Upper lobe of right lung (tissue), 1 donor: ENCODE results near the gene MAST3. TPM values are rescaled to one million over a fixed set of nuclear protein-coding genes. Genes with fewer than 3 reads are reported as not detected.

Experiments
- ATAC-seq: fragments of 200-7000 bp; cut with Tn5 transposase; one replicate; pipeline ENCODE4 v1.9.1; 2020; ENCODE audit warnings: mild to moderate bottlenecking, moderate library complexity
- DNase-seq: peaks from one replicate; pipeline ENCODE4 v3.0.0-alpha.2; 2020
- H3K27ac ChIP-seq: fragments of 200-600 bp; one replicate; pipeline ENCODE4 v1.8.0; 2022
- H3K27me3 ChIP-seq: fragments of 200-600 bp; one replicate; pipeline ENCODE4 v1.8.0; 2022; ENCODE audit warnings: mild to moderate bottlenecking
- H3K36me3 ChIP-seq: fragments of 200-600 bp; one replicate; pipeline ENCODE4 v1.8.0; 2022
- H3K4me1 ChIP-seq: fragments of 200-600 bp; one replicate; pipeline ENCODE4 v1.8.0; 2022
- H3K4me3 ChIP-seq: fragments of 200-600 bp; one replicate; pipeline ENCODE4 v1.8.0; 2022; ENCODE audit warnings: mild to moderate bottlenecking
- H3K9me3 ChIP-seq: fragments of 200-600 bp; one replicate; pipeline ENCODE4 v1.8.0; 2022
- CTCF ChIP-seq: fragments of 200-600 bp; IDR thresholded peaks from one replicate; pipeline ENCODE4 v1.8.0; 2022; ENCODE audit warnings: antibody characterized with exemption
- intact Hi-C: fragments of 100-400 bp; cut with DNase I; formaldehyde crosslinking; loops from one replicate; pipeline ENCODE4 v1.11.0; 2022
- long read RNA-seq: library from polyadenylated mRNA; unstranded; transcript quantifications from one replicate; pipeline ENCODE4 v2.0.0, GENCODE V29; 2021
- total RNA-seq: library from RNA; stranded (reverse); fragmentation: NEBNext Ultra II Directional; extraction: Animal tissue kit (Norgen Biotek cat#: 25700); gene quantifications from one replicate; pipeline ENCODE4 v1.2.1, GENCODE V29; 2021
- donor health status: DM: no; HTN: yes; CAD: no; lungs with severe emphysema.

Gene MAST3
- total RNA-seq, result 23.1 TPM
- long read RNA-seq, partial matches to known transcripts, result 8 of 20 reads
- long read RNA-seq, other reads (novel, unspliced or antisense), result 12 of 20 reads

- Histone ChIP-seq H3K4me3 (peak within 1 kb of the TSS; percentile 54), H3K27me3 (no peaks in the 10 kb centered on the region), H3K9me3 (no peaks in the 10 kb centered on the region), H3K36me3 (no peaks in the 10 kb centered on the region), H3K4me1 (peaks cover 14% of the 10 kb centered on the region), H3K27ac (no peak within 1 kb of the TSS)
- no peak for TF ChIP-seq CTCF
- DNase-seq (peak; percentile 95), ATAC-seq (peak; percentile 99)
- intact Hi-C loops, result no loop called here
These were observed at the start of gene MAST3 for GRCh38 chr19:18097217-18097992. Gene MAST3 (plus strand): TSS chr19:18097778. CDS start chr19:18097793, 15 bp downstream.

GRCh38 chr19:18049385-18049784 is 48.2 kb upstream of the MAST3 start:
- no peak for TF ChIP-seq CTCF
- no peak overlapping the region for H3K4me3 ChIP-seq

GRCh38 chr19:18051887-18052286 is 45.7 kb upstream of the MAST3 start:
- Histone ChIP-seq H3K36me3 (no peaks in the 10 kb centered on the region), H3K4me3 (peak overlapping the region; percentile 14), H3K4me1 (peaks cover 14% of the 10 kb centered on the region), H3K27ac (peak overlapping the region; percentile 32), H3K27me3 (no peaks in the 10 kb centered on the region), H3K9me3 (no peaks in the 10 kb centered on the region)
- ATAC-seq (peak; percentile 49), DNase-seq (no peak)
- no peak for TF ChIP-seq CTCF
- intact Hi-C loops, result no loop called here

More at GRCh38 chr19:18049385-18049784, 48.2 kb upstream of the MAST3 start:
- no peaks in the 10 kb centered on the region for H3K27me3 ChIP-seq
- ATAC-seq (peak; percentile 79), DNase-seq (peak; percentile 92)
- intact Hi-C loops, result no loop called here
- no peaks in the 10 kb centered on the region for H3K36me3 ChIP-seq
- H3K9me3 ChIP-seq, result no peaks in the 10 kb centered on the region
- H3K27ac ChIP-seq, result peak overlapping the region; percentile 77
- H3K4me1 ChIP-seq, result peaks cover 29% of the 10 kb centered on the region

- Histone ChIP-seq H3K27ac (no peak overlapping the region), H3K4me1 (peaks cover 26% of the 10 kb centered on the region), H3K9me3 (no peaks in the 10 kb centered on the region), H3K4me3 (no peak overlapping the region), H3K36me3 (no peaks in the 10 kb centered on the region), H3K27me3 (no peaks in the 10 kb centered on the region)
- DNase-seq (no peak), ATAC-seq (no peak)
- TF ChIP-seq CTCF, result no peak
- intact Hi-C loops, result no loop called here
These were observed 43.9 kb upstream of the MAST3 start for GRCh38 chr19:18053576-18054219.

GRCh38 chr19:18055967-18056366 is 41.6 kb upstream of the MAST3 start:
- peaks cover 24% of the 10 kb centered on the region for H3K4me1 ChIP-seq
- H3K4me3 ChIP-seq, result no peak overlapping the region
- H3K27ac ChIP-seq, result no peak overlapping the region
- no peak for TF ChIP-seq CTCF
- no peaks in the 10 kb centered on the region for H3K9me3 ChIP-seq
- no peaks in the 10 kb centered on the region for H3K27me3 ChIP-seq
- DNase-seq (no peak), ATAC-seq (no peak)
- no peaks in the 10 kb centered on the region for H3K36me3 ChIP-seq
- intact Hi-C loops, result no loop called here
